Keratinocyte (primary cell): Measurements from ENCODE around the gene ADPRH.

Experiments
- EZH2 ChIP-seq: IDR thresholded peaks from one replicate; pipeline ENCODE4 v1.6.1; 2012; ENCODE audit warnings: inconsistent platforms, mild to moderate bottlenecking, low read length, moderate library complexity
- TF ChIP-seq, protein P1 (sequence below), 3 experiments: IDR thresholded peaks in 1 of 3; conservative IDR thresholded peaks in 1 of 3; optimal IDR thresholded peaks in 1 of 3; 2 replicates in 2 of 3; 3 replicates in 1 of 3; pipeline versions ENCODE3 to v1.5.1; 2011; ENCODE audit warnings: low read length in 3 of 3, mild to moderate bottlenecking in 3 of 3, moderate library complexity in 2 of 3, control low read depth in 1 of 3, inconsistent platforms in 1 of 3; ENCODE audit not compliant: insufficient read depth in 2 of 3; ENCODE audit errors: extremely low read depth in 1 of 3

DNA sequence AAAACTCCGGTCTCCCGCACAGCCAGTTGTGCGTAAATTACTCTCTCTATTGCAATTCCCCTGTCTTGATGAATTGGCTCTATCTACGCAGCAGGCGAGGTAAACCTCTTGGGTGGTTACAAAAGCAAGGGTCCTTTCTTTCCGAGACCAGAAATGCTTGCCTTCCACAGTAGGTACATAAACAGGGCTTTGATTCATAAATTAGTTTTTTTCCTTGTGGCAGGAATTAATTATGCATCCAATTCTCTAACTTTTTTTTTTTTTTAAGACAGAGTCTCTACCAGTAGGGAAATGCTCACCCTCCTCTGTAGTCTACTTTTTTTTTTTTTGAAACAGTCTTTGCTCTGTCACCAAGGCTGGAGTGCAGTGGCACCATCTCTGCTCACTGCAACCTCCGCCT is 36.1 kb upstream of the ADPRH start:
- TF ChIP-seq, protein P1, sequence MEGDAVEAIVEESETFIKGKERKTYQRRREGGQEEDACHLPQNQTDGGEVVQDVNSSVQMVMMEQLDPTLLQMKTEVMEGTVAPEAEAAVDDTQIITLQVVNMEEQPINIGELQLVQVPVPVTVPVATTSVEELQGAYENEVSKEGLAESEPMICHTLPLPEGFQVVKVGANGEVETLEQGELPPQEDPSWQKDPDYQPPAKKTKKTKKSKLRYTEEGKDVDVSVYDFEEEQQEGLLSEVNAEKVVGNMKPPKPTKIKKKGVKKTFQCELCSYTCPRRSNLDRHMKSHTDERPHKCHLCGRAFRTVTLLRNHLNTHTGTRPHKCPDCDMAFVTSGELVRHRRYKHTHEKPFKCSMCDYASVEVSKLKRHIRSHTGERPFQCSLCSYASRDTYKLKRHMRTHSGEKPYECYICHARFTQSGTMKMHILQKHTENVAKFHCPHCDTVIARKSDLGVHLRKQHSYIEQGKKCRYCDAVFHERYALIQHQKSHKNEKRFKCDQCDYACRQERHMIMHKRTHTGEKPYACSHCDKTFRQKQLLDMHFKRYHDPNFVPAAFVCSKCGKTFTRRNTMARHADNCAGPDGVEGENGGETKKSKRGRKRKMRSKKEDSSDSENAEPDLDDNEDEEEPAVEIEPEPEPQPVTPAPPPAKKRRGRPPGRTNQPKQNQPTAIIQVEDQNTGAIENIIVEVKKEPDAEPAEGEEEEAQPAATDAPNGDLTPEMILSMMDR (optimal IDR thresholded peaks at IDR 0.05 in 1 of 3, IDR thresholded peaks at IDR 0.05 in 1 of 3, conservative IDR thresholded peaks at IDR 0.05 in 1 of 3; ENCODE audit: extremely low read depth in 1 of 3, insufficient read depth in 2 of 3, low read length in 3 of 3): no peak
- TF ChIP-seq EZH2: no peak
